EL (cell line): Measurements from ENCODE around the gene SLC46A2.

Experiments
- DNase-seq: peaks from one replicate; pipeline ENCODE4 v3.0.0-alpha.2; 2016

The SLC46A2 gene

DNA sequence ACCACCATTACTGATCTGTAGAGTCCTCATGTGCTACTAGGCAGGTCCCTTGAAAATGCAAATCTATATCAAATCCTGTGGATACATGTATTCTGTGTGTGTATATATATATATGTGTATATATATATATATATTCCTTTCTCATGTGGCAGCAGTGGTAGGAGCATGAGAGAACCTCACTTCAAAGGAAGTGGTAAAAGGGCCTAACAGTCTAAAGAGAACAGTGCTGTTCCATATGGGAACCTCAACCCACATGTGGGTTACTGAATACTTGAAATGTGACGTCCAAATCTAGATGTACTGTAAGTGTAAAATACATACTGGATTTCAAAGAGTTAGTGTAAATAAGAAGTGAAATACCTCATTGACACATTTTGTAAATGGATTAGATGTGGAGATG lies 5.4 kb downstream of the SLC46A2 start:
- DNase-seq, result no peak

- peak; percentile 41 for DNase-seq
Measured at GRCh38 chr9:112884721-112885120, 6.0 kb downstream of the SLC46A2 start.

DNA sequence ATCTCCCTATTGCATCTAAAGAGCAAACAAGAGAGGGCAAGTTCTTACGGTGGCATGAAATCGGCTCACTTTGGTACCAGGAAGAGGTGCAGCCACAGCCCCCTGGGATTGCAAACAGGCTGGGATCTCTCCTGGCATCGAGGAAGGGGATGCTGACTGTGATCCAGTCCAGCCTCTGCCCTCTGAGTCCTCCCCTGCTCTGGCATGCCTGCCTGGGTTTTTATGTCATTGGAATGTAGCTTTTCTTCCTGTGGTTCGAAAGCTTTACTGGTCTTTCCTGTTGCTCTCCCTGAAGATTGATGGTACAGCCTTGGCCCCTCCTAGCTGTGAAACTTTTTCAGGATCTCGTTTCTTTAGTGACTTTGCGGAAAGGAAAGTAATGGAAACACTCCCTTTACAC lies 6.6 kb downstream of the SLC46A2 start:
- peak; percentile 78 for DNase-seq

DNA sequence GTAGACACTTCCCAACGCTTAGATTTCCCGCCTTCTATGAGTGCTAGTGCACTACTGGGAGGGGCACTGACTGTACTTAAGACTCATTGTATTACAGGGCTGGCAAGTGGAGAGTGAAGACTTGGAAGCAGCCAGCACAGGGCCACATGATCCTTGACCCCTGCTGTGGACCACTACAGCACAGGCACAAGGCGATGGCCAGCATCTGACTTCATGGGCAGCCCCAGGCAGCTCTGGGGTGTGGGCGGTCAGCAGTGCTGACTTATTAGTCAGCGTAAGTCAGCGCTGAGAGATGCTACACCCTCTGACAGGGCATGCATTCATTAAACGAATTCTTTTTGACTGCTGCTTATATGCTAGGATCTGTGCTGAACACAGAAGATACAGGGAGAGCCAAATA lies 9.3 kb downstream of the SLC46A2 start:
- DNase-seq, result peak; percentile 93

- DNase-seq, result no peak
Measured at GRCh38 chr9:112880650-112881049, 10.0 kb downstream of the SLC46A2 start.

- DNase-seq, result no peak
Measured at GRCh38 chr9:112878752-112879151, 11.9 kb downstream of the SLC46A2 start.

- DNase-seq, result no peak
Measured at GRCh38 chr9:112873773-112874405, 16.8 kb downstream of the SLC46A2 start.

DNA sequence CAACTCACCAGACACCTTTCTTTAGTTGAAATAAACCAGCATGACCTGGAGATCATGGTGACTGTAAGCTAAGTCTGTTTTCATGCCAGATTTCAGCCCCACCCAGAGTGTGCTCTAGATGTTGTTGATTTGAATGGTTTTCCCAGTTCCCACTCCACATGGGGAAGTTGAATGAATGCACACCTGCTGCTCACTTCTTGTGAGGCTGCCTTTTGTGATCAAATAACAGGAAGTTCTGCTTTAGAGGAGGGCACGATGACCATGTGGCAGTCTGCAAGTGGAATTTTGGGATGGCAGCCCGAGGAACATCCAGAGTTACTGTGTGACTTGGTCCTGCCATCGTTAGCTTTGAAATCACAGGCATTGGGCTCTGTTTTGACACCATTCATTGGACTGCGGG lies 18.7 kb downstream of the SLC46A2 start:
- no peak for DNase-seq

DNA sequence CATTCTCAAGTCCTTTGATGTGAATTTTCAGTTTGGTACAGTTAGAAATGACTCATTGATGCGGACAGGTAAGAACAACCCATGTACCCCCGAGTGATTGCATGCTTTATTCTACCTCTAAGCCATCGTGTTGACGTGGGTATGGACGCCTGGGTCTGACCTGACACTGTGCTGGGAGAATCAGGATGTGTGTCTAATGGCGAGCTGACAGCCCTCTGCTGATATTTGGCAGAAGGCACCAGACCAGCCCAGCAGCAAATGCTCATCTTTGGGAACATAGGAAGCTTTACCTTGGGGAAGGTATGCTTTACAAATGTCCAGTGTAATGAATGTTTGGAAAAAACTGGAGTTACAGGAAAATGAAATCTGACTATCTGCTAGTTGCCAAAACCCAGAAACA lies 20.1 kb downstream of the SLC46A2 start:
- DNase-seq, result no peak

DNA sequence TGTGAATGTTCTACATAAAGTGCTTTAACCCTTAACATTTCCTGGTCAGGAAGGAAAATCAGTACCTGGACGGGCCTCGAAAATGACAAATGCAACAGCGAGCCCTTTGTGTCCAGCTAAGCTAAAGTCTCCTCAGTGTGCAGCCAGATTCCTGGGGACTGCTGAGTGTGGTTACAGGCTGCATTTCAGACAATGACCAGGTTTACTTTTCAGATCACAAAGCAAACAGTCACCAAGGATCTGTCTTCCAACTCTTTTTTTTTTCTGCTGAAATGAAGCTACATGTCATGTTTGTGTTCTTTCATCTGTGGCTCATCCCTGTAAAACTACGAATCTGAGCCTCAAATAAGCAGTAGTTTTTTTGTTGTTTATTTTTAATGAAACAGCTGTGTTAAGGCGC lies 20.8 kb downstream of the SLC46A2 start:
- DNase-seq, result no peak

GRCh38 chr9:112869041-112869529 lies 21.6 kb downstream of the SLC46A2 start:
- DNase-seq, result no peak

DNA sequence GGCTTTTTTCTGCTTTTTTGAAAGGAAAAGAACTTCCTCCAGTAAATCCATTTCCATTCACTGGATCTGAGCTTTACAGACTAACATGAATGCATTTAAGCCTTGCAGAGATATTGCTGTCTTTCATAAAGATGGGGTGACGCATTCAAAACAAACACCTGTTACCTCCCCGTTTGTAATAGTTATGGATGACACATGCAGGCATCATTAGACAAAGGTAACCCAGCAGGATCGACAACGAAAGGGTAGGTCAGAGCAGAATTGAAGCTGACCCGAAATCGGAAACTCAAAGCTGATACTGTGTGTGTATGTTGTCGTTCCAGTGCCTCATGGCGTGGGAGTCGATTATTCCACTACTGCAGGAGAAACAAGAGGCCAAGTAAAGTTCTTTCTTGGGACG lies 22.2 kb downstream of the SLC46A2 start:
- no peak for DNase-seq

- DNase-seq, result peak; percentile 93
Measured at GRCh38 chr9:112867275-112867991, 23.2 kb downstream of the SLC46A2 start.

- peak; percentile 89 for DNase-seq
Measured at GRCh38 chr9:112866662-112867274, 23.9 kb downstream of the SLC46A2 start.

- DNase-seq, result no peak
Measured at GRCh38 chr9:112864982-112865381, 25.7 kb downstream of the SLC46A2 start.

DNA sequence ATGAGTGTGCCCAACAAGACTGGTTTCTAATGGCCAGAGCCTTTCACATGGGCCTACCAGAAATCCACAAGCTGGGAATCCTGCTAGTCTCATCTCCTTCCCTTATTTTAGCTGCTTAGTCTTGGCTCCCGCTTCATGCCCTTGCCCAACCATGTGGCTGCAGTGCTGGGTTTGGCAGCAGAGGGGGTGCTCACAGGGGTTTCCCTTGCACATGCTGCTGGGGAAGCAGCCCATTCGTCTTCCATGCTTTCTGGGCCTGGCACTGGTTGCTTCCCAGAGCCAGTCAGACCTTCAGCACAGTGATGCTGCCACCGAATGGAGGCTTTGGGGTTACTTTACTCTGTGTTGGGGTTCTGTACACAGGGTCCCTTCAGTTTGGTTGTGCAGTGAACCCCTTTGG lies 26.3 kb downstream of the SLC46A2 start:
- no peak for DNase-seq

- DNase-seq, result no peak
Measured at GRCh38 chr9:112863746-112864145, 26.9 kb downstream of the SLC46A2 start.

DNA sequence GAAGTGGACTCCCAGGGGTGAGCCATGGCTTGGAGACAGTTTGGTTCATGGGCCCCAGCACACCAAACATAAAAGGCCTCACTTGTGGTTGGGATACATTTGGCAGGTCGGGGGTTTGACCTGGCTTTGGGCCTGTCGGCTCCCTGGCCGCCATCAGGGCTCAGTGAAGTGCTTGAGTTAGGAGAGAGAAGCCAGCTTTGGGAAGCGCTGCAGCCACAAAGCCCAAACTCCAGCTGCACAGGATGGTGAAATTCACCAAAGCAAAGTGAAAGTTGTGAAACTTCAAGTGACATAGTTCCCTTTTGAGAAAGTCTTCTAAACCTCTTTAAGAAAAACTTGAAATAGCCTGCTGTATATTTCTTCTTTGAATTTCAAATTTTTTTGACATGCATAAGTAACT lies 27.5 kb downstream of the SLC46A2 start:
- no peak for DNase-seq

DNA sequence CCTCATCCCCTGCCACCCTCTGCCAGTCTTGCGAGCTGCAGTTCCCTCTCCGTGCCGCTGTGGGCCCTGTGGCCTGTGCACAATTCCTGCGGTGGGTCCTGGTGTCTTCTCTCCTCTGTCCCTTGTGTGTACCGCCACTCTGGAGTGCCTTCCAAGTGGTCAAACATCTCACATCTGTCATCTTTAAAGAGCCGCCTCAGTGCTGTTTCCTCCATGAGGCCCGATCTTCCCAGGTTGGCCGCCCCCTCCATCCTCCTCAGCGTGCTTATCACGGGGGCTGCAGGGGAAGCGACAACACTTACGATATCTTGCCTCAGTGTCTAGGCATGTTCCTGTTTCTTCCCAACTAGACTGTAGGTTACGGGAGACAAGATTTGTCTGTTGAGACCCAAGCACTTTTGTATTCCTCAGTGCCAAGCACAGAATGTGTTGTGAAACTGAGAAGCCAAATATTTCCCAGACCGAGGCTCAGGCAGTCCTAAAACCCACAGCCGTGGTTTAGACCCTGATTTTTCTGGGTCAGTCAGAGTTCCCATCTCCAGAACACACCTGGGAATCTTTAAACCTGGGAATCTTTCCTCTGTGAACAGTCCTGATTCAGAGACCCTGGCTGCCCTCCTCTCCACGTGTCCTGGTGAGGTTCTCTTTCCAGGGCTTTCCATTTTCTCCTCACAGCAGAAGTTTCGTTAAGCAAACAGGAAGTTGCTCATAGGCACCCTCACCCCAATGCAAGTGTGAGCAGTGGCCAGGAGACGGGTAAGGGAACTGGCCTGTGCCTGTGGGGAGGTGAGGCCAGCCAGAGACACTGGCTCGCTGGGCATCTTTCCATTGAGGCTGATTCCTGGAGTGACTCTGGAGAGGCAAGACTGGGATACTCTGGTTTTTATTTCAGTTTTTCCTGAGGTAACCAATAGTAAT lies 28.8 kb downstream of the SLC46A2 start:
- peak; percentile 40 for DNase-seq

GRCh38 chr9:112861155-112861554 lies 29.5 kb downstream of the SLC46A2 start:
- no peak for DNase-seq

- no peak for DNase-seq
Measured at GRCh38 chr9:112860451-112860850, 30.2 kb downstream of the SLC46A2 start.

DNA sequence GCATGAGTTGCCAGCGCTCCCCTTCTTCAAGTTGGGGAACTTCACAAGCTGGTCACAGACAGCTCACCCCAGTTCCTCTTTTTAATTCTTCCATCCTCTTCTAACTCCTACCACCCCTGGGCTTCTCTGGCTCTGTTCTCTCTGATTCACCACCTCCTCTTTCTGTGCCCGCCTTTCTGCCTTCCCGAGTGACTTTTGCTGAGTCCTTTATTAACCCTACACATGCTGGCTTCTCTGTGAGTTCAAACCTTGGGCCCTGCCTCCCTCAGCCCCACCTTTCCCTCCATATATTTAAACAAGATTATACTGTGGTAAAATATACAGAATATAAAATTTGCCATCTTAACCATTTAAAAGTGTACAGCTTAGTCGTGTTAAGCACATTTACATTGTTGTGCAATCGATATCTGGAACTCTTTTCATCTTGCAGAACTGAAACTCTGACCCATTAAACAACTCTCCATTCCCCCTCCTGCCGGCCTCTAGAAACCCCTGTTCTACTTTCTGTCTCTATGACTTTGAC lies 32.0 kb downstream of the SLC46A2 start:
- no peak for DNase-seq

GRCh38 chr9:112858005-112858404 lies 32.7 kb downstream of the SLC46A2 start:
- no peak for DNase-seq
